Neural progenitor cell (in vitro differentiated cells): Measurements from ENCODE around the gene SPRR3. TPM values are rescaled to one million over a fixed set of nuclear protein-coding genes. Genes with fewer than 3 reads are reported as not detected.

ENCODE experiments used
- DNase-seq: peaks from one replicate; pipeline ENCODE4 v3.0.0-alpha.2; 2016; ENCODE audit warnings: low spot score
- H2AFZ ChIP-seq: fragments of 200-600 bp; sonication (generic); replicated peaks from 2 replicates; pipeline ENCODE4 v1.6.1; 2016; ENCODE audit warnings: antibody characterized with exemption
- H3F3A ChIP-seq: fragments of 200-600 bp; sonication (generic); 2 replicates; pipeline ENCODE4 v1.6.1; 2016; ENCODE audit warnings: antibody characterized with exemption, low read depth
- H3K27ac ChIP-seq: fragments of 200-600 bp; sonication (generic); 2 replicates; pipeline ENCODE4 v1.5.1; 2016; ENCODE audit warnings: mild to moderate bottlenecking
- H3K27me3 ChIP-seq: fragments of 200-600 bp; sonication (generic); 2 replicates; pipeline ENCODE4 v1.6.1; 2016; ENCODE audit warnings: mild to moderate bottlenecking, moderate library complexity
- H3K36me3 ChIP-seq: fragments of 200-600 bp; sonication (generic); 2 replicates; pipeline ENCODE4 v1.5.1; 2016
- H3K4me1 ChIP-seq: fragments of 200-600 bp; sonication (generic); 2 replicates; pipeline ENCODE4 v1.6.1; 2016; ENCODE audit warnings: mixed run types
- H3K4me2 ChIP-seq: fragments of 200-600 bp; sonication (generic); 2 replicates; pipeline ENCODE4 v1.6.1; 2016
- H3K4me3 ChIP-seq: fragments of 200-600 bp; sonication (generic); 2 replicates; pipeline ENCODE4 v1.5.1; 2016
- H3K79me2 ChIP-seq: fragments of 200-600 bp; sonication (generic); 2 replicates; pipeline ENCODE4 v1.6.1; 2016; ENCODE audit warnings: low read depth
- H3K9ac ChIP-seq: fragments of 200-600 bp; sonication (generic); 2 replicates; pipeline ENCODE4 v1.6.1; 2016
- H3K9me3 ChIP-seq: fragments of 200-600 bp; sonication (generic); 2 replicates; pipeline ENCODE4 v1.5.1; 2016; ENCODE audit warnings: low read depth
- H4K20me1 ChIP-seq: fragments of 200-600 bp; sonication (generic); 2 replicates; pipeline ENCODE4 v1.6.1; 2016; ENCODE audit warnings: low read depth
- H3K27ac Mint-ChIP-seq: 3 replicates; pipeline ENCODE4 v1.8.0; 2021; ENCODE audit warnings: mixed read lengths
- H3K27me3 Mint-ChIP-seq: 2 replicates; pipeline ENCODE4 v1.8.0; 2022; ENCODE audit warnings: low read depth, mild to moderate bottlenecking, inconsistent platforms, moderate library complexity, mixed read lengths; ENCODE audit not compliant: insufficient read depth
- H3K36me3 Mint-ChIP-seq: 3 replicates; pipeline ENCODE4 v1.8.0; 2021; ENCODE audit warnings: mixed read lengths
- H3K4me1 Mint-ChIP-seq: 3 replicates; pipeline ENCODE4 v1.8.0; 2021; ENCODE audit warnings: mixed read lengths
- H3K4me3 Mint-ChIP-seq: 3 replicates; pipeline ENCODE4 v1.8.0; 2021; ENCODE audit warnings: mild to moderate bottlenecking, moderate library complexity, mixed read lengths
- H3K9me3 Mint-ChIP-seq: 3 replicates; pipeline ENCODE4 v1.8.0; 2020; ENCODE audit warnings: mixed read lengths
- CTCF ChIP-seq: fragments of 200-600 bp; sonication (generic); IDR thresholded peaks from 2 replicates; pipeline ENCODE4 v1.5.1; 2017; ENCODE audit warnings: antibody characterized with exemption, mild to moderate bottlenecking
- EZH2 ChIP-seq: fragments of 200-600 bp; sonication (generic); IDR thresholded peaks from 2 replicates; pipeline ENCODE4 v1.6.1; 2017; ENCODE audit warnings: antibody characterized with exemption, mild to moderate bottlenecking, moderate library complexity
- EZH2phosphoT487 ChIP-seq: fragments of 200-600 bp; sonication (generic); IDR thresholded peaks from 2 replicates; pipeline ENCODE4 v1.6.1; 2017; ENCODE audit warnings: antibody characterized with exemption
- total RNA-seq: library from RNA; depleted of rRNA; stranded (reverse); fragments of >200 nt; gene quantifications from 2 replicates; pipeline ENCODE4 v1.2.3, GENCODE V29; 2015; ENCODE audit warnings: low replicate concordance

The SPRR3 gene
- total RNA-seq, 1 donor from 2014 or later, result not detected

GRCh38 chr1:152957561-152957960 is 44.0 kb upstream of the SPRR3 start:
- DNase-seq, result no peak
- H3K4me3 ChIP-seq, result no peak overlapping the region
- TF ChIP-seq CTCF, result no peak
- TF ChIP-seq EZH2phosphoT487, result no peak
- TF ChIP-seq EZH2, result no peak
- no peak overlapping the region for H3K27ac Mint-ChIP-seq
- no peak overlapping the region for H3K4me3 Mint-ChIP-seq
- H3K36me3 Mint-ChIP-seq, result no peaks in the 10 kb centered on the region
- H3K4me1 Mint-ChIP-seq, result no peaks in the 10 kb centered on the region
- H3K4me2 ChIP-seq, result no peak overlapping the region
- no peaks in the 10 kb centered on the region for H3K36me3 ChIP-seq
- H3K9me3 ChIP-seq, result peaks cover 5% of the 10 kb centered on the region
- no peak overlapping the region for H3K27ac ChIP-seq
- H4K20me1 ChIP-seq, result no peaks in the 10 kb centered on the region
- no peak overlapping the region for H3K9ac ChIP-seq
- H3K79me2 ChIP-seq, result no peaks in the 10 kb centered on the region
- no peaks in the 10 kb centered on the region for H3K9me3 Mint-ChIP-seq
- H3F3A ChIP-seq, result no peaks in the 10 kb centered on the region
- peaks cover under 1% of the 10 kb centered on the region for H3K27me3 Mint-ChIP-seq
- H2AFZ ChIP-seq, result no peak overlapping the region
- no peaks in the 10 kb centered on the region for H3K4me1 ChIP-seq
- no peaks in the 10 kb centered on the region for H3K27me3 ChIP-seq

- H3K4me1 Mint-ChIP-seq, result no peaks in the 10 kb centered on the region
- H3K9ac ChIP-seq, result no peak overlapping the region
- H3K27ac Mint-ChIP-seq, result no peak overlapping the region
- H3K27ac ChIP-seq, result no peak overlapping the region
- H3F3A ChIP-seq, result no peaks in the 10 kb centered on the region
- H3K27me3 ChIP-seq, result no peaks in the 10 kb centered on the region
- TF ChIP-seq CTCF (no peak), EZH2 (no peak), EZH2phosphoT487 (no peak)
- no peak overlapping the region for H2AFZ ChIP-seq
- no peak for DNase-seq
- H3K4me3 ChIP-seq, result no peak overlapping the region
- H3K4me2 ChIP-seq, result no peak overlapping the region
- no peaks in the 10 kb centered on the region for H3K79me2 ChIP-seq
- no peaks in the 10 kb centered on the region for H3K36me3 ChIP-seq
- H3K4me3 Mint-ChIP-seq, result no peak overlapping the region
- H3K9me3 Mint-ChIP-seq, result no peaks in the 10 kb centered on the region
- no peaks in the 10 kb centered on the region for H3K4me1 ChIP-seq
- H3K36me3 Mint-ChIP-seq, result no peaks in the 10 kb centered on the region
- peaks cover 5% of the 10 kb centered on the region for H3K9me3 ChIP-seq
- H3K27me3 Mint-ChIP-seq, result no peaks in the 10 kb centered on the region
- H4K20me1 ChIP-seq, result no peaks in the 10 kb centered on the region
Observed at GRCh38 chr1:152959273-152959672, 42.3 kb upstream of the SPRR3 start.

- no peak overlapping the region for H3K27ac Mint-ChIP-seq
- no peak overlapping the region for H3K4me2 ChIP-seq
- no peaks in the 10 kb centered on the region for H3K36me3 Mint-ChIP-seq
- DNase-seq, result no peak
- no peak for TF ChIP-seq EZH2phosphoT487
- no peak for TF ChIP-seq CTCF
- no peak for TF ChIP-seq EZH2
- H3K36me3 ChIP-seq, result no peaks in the 10 kb centered on the region
- H3K4me1 ChIP-seq, result no peaks in the 10 kb centered on the region
- H4K20me1 ChIP-seq, result no peaks in the 10 kb centered on the region
- H3K9ac ChIP-seq, result no peak overlapping the region
- no peak overlapping the region for H3K4me3 Mint-ChIP-seq
- H3K27ac ChIP-seq, result no peak overlapping the region
- H3K4me3 ChIP-seq, result no peak overlapping the region
- H2AFZ ChIP-seq, result no peak overlapping the region
- H3K9me3 Mint-ChIP-seq, result no peaks in the 10 kb centered on the region
- no peaks in the 10 kb centered on the region for H3K27me3 Mint-ChIP-seq
- peaks cover 5% of the 10 kb centered on the region for H3K9me3 ChIP-seq
- no peaks in the 10 kb centered on the region for H3K4me1 Mint-ChIP-seq
- no peaks in the 10 kb centered on the region for H3K79me2 ChIP-seq
- no peaks in the 10 kb centered on the region for H3K27me3 ChIP-seq
- no peaks in the 10 kb centered on the region for H3F3A ChIP-seq
Observed at GRCh38 chr1:152959801-152960451, 41.6 kb upstream of the SPRR3 start.
